SW 1271 (cell line): ENCODE data around the gene DAGLA.

Source experiments
- DNase-seq, 2 experiments: peaks; one replicate each; lab custom pipeline; 2025; lab: John Stamatoyannopoulos, UW

Gene DAGLA

DNA sequence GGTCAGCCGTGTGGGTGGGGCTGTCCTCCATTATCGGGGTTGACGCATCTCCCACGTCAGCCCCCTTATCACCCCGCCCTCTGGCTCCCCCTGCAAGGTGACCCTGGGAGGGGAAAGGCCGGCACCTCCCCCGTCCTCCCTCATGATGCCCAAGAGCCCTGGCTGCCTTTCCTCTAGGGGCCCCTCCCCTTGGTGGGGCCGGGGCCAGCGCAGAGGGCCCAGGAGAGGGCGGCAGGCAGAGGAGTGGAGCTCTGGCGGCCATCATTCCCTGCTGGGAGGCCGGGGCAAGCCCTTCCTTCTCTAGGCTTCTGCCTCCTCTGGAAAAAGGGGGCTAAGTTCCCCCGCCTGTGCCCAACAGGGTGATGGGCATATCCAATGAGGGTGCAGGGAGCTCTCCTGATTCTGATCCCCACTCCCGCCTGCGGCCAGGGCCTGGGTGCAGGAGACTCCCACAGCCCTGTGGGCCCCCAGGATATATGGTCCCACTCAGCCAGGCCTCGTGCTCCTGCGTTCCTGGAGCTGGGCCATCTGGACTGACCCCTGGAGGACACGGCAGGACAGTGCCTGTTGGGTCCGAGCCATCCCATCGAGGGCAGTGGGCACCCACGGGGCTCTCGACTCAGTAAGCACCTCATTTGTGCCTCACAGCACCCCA lies 84.5 kb downstream of the DAGLA start:
- DNase-seq = no peak

DNA sequence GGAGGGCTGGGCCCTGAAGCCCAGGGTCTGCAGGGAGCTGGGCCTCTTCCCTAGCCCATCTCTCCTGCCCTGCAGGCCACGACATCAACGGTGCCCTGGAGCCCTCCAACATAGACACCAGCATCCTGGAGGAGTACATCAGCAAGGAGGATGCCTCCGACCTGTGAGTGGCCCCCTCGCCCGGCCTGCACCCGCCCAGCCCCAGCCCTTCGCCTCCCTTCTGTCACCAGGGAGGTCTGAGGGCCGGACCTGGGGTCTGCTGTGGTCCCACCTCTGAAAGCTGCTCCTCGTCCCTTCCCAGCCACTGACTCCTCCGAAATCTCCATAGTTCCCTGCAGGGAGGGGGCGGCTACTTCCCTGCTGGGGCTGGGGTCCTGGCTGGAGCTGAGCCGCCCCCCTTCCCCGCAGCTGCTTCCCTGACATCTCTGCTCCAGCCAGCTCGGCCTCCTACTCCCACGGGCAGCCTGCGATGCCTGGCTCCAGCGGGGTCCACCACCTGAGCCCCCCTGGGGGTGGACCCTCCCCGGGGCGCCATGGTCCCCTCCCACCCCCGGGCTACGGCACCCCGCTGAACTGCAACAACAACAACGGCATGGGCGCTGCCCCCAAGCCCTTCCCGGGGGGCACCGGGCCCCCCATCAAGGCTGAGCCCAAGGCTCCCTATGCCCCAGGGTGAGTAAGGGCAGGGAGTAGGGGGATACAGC lies 85.5 kb downstream of the DAGLA start:
- no peak for DNase-seq

DNA sequence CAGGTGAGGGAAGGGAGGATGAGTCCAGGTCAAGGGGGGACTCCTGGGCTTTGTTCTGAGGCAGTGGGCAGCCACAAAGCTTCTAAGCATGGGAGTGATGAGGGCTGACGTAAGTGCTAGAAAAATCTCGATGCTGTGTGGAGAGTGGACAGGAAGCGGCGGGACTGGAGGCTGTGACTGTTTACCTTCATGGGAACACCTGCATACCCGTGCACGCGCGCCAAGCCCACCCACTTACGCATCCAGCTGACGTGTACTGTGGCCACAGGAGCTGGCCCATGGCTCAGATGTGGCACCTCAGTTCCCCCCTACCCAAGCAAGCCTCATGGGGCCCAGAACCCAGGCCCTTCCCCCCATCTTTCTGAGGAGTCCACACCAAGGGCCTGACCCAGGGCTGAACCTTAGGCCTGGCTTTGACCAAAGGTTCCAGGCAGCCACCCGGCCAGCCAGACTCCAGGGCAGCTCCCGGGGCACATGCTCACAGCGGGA lies 86.2 kb downstream of the DAGLA start:
- no peak for DNase-seq

DNA sequence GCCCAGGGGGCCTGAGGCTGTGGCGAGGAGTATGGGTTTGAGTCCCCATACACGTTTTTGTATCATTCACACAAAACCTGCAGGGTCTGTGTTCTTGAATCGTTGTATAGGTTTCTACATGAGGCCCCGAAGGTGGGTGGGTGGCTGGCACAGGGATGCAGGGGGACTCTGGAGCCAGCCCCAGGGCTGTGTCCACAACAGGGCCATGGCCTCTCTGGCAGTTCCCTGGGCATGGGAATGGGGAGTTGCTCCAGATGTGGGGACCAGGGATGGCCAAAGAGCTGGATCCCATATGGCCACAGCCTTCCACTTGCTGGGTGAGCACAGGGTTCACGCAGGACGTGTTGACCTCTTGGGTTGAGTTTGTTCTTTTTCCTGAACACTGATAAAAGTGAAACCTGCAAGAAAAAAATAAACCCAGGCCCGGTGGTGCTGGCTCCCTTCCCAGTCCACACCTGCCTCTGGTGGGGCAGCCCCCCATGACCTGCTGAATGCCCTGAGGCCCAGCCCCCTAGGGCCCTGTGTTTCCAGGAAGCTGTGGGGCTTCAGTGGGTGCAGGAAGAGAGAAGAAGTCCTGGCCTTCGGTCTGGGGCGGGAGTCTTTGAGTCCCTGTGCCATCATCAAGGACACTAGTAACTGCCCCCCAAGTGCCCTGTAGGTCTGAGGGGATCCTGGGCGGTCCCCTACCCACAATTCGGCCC lies 88.3 kb downstream of the DAGLA start:
- no peak for DNase-seq

DNA sequence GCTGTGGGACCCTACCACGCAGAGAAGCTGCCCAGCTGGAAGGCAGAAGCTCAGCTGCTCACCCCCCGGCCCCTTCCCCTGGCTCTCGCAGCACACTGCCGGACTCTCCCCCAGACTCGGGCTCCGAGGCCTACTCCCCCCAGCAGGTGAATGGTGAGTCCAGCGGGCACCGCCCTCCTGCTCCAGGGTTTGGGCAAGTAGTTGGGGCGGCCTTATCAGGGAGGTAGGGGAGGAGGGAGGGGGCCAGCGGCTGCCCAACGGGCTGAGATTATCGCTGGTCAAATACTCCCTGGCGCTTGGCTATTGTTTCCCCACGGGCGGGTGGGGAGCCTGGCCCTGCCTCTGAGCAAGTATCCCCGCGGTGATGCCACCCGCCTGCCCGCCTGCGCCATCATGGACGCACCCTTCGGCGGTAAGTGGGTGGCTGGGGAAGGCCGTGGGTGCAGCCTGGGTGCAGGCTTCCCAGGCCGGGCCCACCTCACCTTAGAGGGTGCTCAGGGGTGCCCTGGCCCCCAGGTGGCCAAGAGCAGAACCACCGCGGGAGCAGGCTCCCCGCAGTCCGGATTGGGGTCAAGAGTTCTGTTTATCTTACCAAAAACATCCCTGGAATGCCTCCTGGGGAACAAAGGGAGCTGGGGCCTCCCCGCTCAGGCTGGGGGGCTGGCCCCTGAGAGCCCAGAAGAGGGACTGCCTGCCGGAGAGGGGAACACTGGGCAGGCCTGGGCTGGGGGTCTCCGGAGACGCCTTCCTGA lies 89.2 kb downstream of the DAGLA start:
- no peak for DNase-seq

DNA sequence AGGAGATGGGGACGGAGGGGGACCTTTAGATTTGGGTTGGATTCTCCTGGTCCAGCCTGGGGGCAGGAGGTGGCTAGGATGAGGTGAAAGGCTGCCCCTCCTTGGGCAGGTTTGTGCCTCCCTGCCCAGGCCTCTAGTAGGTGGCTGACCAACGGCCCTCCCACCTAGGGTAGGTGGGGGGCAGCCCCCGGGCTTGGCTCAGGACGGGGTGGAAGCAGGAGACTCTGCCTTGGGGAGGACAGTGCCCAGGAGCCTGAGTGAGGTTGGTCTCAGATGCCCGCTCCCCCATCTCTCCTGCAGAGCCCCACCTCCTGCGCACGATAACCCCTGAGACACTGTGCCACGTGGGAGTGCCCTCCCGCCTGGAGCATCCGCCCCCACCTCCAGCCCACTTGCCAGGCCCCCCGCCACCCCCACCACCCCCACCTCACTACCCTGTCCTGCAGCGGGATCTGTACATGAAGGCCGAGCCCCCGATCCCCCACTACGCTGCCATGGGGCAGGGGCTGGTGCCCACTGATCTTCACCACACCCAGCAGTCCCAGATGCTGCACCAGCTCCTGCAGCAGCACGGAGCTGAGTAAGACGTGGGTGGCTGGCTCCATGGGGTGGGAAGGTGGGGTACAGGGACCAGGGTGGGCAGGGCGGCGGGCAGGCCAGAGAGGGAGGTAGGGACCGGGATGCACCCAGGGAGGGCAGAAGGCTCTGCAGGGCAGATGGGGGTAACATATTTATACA lies 89.9 kb downstream of the DAGLA start:
- DNase-seq = no peak

DNA sequence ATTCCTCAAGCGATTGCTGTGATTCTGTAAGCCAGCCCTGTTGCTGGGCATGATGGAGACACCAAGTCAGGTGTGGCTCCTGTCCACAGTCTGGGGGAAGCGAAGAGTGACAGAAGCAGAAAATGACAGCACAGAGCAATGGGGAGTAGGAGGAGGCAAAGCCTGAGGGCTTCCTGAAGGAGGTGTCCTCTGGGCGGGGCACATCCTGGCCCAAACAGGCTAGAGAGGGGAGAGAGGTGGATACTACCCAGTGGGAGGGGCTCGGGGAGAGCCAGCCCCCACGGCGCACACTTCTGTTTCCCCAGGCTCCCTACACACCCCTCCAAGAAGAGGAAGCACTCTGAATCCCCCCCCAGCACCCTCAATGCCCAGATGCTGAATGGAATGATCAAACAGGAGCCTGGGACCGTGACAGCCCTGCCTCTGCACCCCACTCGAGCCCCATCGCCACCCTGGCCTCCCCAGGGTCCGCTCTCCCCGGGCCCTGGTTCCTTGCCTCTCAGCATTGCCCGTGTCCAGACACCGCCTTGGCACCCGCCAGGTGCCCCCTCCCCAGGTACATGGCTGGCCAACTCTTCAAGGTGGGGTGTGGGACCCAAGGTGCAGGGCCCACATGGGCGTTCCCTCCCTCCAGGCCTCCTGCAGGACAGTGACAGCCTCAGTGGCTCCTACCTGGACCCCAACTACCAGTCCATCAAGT lies 91.2 kb downstream of the DAGLA start:
- DNase-seq = no peak

DNA sequence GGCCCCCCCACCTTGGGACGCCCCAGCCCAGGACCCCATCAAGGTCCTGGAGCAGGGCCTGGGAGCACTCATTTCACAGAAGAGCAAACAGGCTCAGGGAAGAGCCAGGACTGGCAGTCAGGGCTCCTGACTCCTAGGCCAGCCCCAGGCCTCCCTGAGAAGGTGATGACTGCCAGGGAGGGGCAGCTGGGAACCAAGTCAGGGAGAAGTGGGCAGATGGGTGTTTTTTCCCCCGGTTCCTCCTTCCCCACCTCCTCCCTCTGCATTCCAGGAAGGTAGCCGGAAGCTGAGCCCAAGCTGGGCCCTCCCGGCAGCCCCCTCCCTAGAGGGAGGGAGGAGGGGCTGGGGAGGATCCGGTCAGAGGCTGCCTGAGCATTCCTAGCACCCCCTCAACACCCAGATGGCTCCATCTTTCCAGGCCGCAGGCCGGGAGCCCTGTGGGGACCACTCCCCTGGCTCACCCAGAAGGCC lies 91.8 kb downstream of the DAGLA start:
- DNase-seq = no peak

DNA sequence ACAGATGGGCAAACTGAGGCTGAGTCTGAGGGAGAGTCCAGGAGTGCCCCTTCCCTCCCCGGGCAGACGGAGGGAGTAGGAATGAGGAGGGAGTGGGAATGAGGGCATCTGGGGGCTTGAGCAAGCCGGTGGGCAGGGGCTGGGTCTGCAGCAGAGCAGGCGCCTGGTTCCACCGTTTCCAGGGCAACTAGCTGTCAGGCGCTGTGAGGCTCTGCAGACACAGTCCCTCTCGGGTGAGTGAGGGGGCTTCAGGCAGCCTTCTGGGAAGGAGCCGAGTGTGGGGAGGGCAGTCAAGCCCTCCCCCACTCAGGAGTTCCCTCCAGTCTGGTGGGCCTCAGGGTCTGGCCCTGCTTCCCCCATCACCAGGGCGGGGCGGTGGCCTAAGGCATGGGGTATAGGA lies 93.2 kb downstream of the DAGLA start:
- no peak for DNase-seq

DNA sequence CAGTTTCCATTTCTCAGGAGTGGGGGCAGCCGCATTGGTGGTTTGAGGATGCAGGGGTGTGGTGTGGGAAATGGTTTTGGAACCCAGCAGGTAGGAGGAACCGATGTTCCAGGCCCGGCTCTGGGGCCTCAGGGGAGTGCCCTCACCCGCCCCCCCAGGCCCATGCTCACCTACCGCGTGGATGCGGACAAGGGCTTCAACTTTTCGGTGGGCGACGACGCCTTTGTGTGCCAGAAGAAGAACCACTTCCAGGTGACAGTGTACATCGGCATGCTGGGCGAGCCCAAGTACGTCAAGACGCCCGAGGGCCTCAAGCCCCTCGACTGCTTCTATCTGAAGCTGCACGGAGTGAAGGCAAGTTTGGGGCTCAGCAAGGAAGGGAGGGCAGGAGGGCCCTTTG lies 93.6 kb downstream of the DAGLA start:
- no peak for DNase-seq

DNA sequence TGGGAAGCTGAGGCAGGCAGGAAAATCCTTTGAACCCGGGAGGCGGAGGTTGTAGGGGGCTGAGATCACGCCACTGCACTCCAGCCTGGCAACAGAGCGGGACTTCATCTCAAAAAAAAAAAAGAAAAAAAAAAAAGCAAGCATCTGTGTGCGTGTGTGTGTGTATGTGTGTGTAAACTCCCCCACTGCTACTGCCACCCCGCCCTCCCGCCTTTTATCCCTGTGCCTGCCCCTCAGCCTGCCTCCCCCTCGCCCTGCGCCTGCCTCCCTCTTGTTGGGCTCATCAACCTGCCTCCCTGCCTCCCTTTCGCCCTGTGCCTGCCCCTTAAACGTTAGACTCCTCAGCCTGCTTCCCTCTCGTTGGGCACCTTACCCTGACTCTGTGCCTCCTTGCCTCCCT lies 94.2 kb downstream of the DAGLA start:
- no peak for DNase-seq

DNA sequence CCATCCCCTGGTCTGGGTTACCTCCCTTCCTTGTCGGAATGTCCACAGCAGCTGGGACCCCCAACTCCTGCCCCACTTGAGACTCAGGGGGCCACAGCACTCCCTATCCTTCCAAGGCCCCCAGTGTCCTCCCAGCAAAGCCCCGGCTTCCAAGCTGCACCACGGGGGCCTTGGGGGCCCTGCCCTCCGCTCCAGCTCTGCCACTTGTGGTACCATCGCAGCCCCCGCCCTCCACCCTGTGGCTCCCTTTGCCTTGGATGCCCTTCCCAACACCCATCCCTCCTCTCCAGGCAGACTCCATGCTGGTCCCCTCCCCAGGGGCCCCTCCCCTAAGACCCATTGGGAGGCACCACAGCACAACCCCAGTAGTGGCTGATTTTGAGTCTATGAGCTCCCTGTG lies 94.9 kb downstream of the DAGLA start:
- DNase-seq = no peak

DNA sequence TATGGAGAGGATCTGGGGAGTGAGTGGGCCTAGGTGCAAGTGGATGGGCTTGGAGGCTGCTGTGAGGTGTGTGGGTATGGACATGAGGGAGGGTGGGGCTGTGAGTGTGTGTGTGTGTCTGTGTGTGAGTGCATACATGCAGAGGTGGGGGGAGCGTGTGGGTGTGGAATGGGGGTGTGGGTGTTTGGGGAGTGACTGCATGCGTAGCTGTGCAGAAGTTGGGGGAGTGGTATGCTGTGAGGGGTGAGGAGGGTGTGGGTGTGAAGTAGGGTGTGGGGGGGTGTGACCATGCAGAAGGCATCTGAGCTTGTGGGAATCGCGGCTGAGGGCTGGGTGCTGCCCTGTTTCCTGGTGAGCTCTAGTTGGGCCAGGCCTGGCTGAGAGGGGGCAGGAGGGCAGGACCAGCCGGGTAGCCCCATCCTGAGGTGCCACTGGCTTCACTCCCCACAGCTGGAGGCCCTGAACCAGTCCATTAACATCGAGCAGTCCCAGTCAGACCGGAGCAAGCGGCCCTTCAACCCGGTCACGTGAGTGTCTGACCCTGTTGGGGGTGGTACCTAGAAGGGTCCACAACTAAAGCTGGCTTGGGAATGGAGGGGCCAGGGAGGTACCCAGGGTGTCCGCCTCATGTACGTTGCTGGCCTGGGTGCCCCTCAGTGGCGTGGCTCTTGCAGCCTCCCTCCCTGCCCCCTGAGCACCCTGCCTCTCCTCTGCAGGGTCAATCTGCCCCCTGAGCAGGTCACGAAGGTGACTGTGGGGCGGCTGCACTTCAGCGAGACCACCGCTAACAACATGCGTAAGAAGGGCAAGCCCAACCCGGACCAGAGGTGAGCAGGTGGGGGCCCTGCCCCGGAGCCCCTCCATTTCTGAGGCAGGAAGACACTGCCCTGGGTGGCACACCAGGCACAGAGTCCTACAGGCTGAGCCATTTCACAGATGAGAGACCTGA lies 95.7 kb downstream of the DAGLA start:
- DNase-seq = no peak

DNA sequence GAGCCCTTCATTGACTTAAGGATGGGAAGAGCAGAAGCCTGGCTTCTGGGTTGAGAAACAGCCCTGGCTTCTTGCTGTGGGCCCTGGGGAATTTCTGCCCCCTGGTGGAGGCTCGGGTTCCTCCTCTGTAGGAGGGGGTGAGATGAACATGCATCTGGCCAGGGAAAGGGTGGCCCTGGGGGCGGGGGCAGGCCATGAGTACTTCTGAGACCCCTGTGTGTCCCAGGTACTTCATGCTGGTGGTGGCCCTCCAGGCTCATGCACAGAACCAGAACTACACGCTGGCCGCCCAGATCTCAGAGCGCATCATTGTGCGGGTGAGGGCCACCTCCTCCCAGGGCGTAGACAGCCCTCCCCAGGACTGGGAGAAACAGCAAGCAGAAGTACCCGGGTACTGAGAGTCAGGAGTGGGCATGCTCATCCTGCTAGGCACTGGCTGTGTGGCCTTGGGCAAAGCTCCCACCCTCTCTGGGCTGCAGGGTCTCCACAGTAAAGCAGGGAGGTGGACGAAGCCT lies 96.4 kb downstream of the DAGLA start:
- peak; percentile 27 to 46 for DNase-seq

DNA sequence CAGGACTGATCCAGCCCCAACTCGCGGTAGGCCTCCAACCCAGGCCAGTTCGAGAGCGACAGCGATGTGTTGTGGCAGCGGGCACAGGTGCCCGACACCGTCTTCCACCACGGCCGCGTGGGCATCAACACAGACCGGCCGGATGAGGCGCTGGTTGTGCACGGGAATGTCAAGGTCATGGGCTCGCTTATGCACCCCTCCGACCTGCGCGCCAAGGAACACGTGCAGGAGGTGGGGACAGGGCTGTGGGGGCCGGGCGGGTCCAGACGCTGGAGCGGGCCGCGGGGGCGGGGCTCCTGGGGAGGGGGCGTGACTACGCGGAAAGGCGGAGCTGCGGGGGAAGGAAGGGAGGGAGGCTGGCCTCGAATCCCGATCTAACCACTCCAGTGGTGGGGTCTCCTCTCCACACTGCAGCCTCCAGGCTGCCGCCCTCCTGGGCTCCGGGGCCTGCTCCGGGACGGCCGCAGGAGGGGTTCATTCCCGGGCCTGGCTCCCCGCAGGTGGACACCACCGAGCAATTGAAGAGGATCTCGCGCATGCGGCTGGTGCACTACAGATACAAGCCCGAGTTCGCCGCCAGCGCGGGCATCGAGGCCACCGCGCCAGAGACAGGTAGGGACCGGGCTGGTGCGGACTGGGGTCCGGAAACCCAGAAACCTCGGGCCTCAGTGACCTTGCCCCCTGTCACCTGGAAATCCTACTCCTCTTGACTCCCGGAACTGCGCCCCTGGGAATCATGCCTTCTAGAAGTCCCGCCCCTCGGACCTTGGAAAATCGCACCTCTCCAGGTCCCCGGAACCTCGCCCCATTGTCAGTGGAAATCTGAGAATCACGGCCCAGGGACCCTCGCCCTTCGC lies 97.3 kb downstream of the DAGLA start:
- DNase-seq = no peak

DNA sequence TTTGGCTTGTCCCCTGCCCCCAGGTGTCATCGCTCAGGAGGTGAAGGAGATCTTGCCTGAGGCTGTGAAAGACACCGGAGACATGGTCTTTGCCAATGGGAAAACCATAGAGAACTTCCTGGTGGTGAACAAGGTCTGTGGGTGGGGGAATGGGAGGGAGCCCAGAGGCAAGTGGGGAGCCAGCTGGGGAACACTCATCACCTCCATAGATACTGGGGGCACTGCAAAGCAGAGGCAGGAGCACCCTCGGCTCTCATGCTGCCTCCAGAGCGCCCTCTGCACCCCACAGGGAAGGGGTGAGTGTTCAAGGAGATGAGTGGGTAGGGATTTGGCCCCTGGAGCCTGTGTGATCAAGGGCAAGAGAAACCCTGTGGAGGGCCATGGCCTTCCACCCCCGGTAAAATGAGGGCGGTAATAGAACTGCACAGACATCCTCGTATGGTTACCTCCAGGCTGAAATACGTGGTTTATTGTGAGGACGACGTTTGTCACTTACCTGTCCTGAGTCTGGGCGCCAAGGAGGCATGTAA lies 98.2 kb downstream of the DAGLA start:
- DNase-seq = no peak

DNA sequence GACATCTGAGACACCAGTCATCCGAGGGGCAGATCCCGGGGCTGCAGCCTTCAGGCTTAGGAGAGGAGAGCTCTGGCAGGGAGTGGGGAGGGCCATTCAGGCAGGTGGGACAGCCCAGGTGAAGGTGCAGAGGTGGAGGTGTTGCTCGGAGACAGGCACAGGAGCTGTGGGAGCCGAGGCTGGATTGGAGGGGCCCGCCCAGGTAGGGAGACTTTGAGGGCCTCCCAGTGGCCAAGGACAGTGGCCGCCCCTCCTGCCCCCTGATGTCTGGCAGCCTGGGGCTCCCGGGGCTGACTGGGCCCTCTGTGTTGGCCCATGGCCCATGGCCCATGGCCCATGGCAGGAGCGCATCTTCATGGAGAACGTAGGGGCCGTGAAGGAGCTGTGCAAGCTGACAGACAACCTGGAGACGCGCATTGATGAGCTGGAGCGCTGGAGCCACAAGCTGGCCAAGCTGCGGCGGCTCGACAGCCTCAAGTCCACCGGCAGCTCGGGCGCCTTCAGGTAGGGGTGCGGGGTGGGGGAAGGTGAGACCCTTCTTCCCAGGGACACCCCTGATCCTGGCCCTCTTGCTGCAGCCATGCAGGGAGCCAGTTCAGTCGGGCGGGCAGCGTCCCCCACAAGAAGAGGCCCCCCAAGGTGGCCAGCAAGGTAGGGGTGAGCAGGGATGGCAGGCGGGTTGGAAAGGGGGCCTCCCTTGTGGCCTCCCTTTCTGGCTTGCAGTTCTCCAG lies 98.9 kb downstream of the DAGLA start:
- DNase-seq = no peak
